Stomach (tissue), 9 donors: Measurements from ENCODE around the gene LHFPL6. TPM values are rescaled to one million over a fixed set of nuclear protein-coding genes. Genes with fewer than 3 reads are reported as not detected.

Source experiments
- DNase-seq, 2 donors: peaks; one replicate each; pipeline versions ENCODE4 v3.0.0 to v3.0.0-alpha.2; 2013 to 2019
- H3K27ac ChIP-seq, 5 donors: fragments of 200-600 bp in 4 of 5; sonication (generic) in 4 of 5; one replicate each; pipeline ENCODE4 v1.5.1; 2013 to 2019; ENCODE audit warnings: mild to moderate bottlenecking in 1 of 5, moderate library complexity in 1 of 5
- H3K27me3 ChIP-seq, 3 donors: fragments of 200-600 bp; sonication (generic); one replicate each; pipeline ENCODE4 v1.5.1; 2017 to 2019; ENCODE audit warnings: mixed run types in 1 of 3
- H3K36me3 ChIP-seq, 4 donors: fragments of 200-600 bp; sonication (generic); 1 replicate in 3 of 4; 2 replicates in 1 of 4; pipeline ENCODE4 v1.5.1; 2016 to 2019
- H3K4me1 ChIP-seq, 4 donors: fragments of 200-600 bp; sonication (generic); one replicate each; pipeline ENCODE4 v1.5.1; 2016 to 2019
- H3K4me3 ChIP-seq, 4 donors: fragments of 200-600 bp; sonication (generic) in 3 of 4; one replicate each; pipeline ENCODE4 v1.5.1; 2016 to 2019; ENCODE audit warnings: mild to moderate bottlenecking in 1 of 4
- H3K9me3 ChIP-seq, 4 donors: fragments of 200-600 bp; sonication (generic); one replicate each; pipeline ENCODE4 v1.5.1; 2016 to 2019
- EP300 ChIP-seq: sonication (generic); formaldehyde crosslinking; IDR thresholded peaks from one replicate; pipeline ENCODE4 v1.6.1; 2017; ENCODE audit warnings: antibody characterized with exemption
- POLR2A ChIP-seq, 4 donors: fragments of 450-650 bp; IDR thresholded peaks; one replicate each; pipeline ENCODE4 v1.6.1; 2016; ENCODE audit warnings: antibody characterized with exemption in 4 of 4, control low read depth in 2 of 4, mild to moderate bottlenecking in 1 of 4, moderate library complexity in 1 of 4
- POLR2AphosphoS5 ChIP-seq, 3 donors: sonication (generic); formaldehyde crosslinking; IDR thresholded peaks; one replicate each; pipeline ENCODE4 v1.6.1; 2016; ENCODE audit warnings: antibody characterized with exemption in 3 of 3
- WGBS, 5 donors: extraction: QIAGEN DNeasy Blood & Tissue Kit in 3 of 5; methylation state at CpG; one replicate each; pipeline versions ENCODE4 v1.1.5 to v1.1.7; 2013 to 2018; 5-methylcytosine and 5-hydroxymethylcytosine counted together
- intact Hi-C: fragments of 100-400 bp; cut with DNase I; formaldehyde crosslinking; loops from one replicate; pipeline ENCODE4 v1.15.1; 2023; ENCODE audit warnings: low total_unique reads
- polyA plus RNA-seq, 3 donors: library from polyadenylated mRNA; stranded (reverse); fragments of 200-250 nt; gene quantifications; one replicate each; pipeline ENCODE4 v1.2.3, GENCODE V29; 2013
- total RNA-seq, 5 donors: library from RNA; depleted of rRNA; stranded (reverse); fragments of >200 nt; gene quantifications; one replicate each; pipeline versions ENCODE4 v1.1.0 to v1.2.3, GENCODE V29; 2014 to 2016
- TF ChIP-seq, protein P1 (sequence below), 7 experiments: fragments of 450-650 bp in 4 of 7; fragments of 200-600 bp in 3 of 7; sonication (generic) in 3 of 7; IDR thresholded peaks; one replicate each; pipeline ENCODE4 v1.5.1; 2016 to 2019; ENCODE audit warnings: antibody characterized with exemption in 7 of 7, control low read depth in 2 of 7, mild to moderate bottlenecking in 1 of 7
- donor health status: healthy with polysubstance abuse.
- donor health status: Bipolar disorder and iron deficiency.
- donor health status: healthy.

The LHFPL6 gene
- total and polyA plus RNA-seq, 8 donors: 4.7 to 53.6 (median 10.9) TPM

DNA sequence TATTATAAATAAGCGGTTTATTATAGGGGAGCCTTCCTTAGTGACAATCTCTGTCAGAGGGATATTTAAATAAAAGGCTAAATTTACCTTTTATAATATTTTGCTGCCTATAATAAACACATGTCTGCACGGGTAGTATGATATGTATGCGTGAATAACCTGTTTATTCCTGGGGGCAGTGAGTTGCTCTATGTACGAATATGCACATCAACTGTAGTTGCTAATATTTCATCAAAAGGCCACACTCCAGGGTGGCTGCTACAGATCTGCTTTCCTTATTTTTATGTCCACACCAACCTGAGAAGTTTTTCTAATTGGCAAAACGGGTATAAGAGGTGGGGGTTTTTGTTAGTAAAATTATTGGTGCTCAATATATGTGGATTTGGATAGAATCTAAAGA, 192.0 kb downstream of the LHFPL6 start:
- TF ChIP-seq POLR2A (IDR thresholded peaks at IDR 0.05): no peak
- TF ChIP-seq, protein P1, sequence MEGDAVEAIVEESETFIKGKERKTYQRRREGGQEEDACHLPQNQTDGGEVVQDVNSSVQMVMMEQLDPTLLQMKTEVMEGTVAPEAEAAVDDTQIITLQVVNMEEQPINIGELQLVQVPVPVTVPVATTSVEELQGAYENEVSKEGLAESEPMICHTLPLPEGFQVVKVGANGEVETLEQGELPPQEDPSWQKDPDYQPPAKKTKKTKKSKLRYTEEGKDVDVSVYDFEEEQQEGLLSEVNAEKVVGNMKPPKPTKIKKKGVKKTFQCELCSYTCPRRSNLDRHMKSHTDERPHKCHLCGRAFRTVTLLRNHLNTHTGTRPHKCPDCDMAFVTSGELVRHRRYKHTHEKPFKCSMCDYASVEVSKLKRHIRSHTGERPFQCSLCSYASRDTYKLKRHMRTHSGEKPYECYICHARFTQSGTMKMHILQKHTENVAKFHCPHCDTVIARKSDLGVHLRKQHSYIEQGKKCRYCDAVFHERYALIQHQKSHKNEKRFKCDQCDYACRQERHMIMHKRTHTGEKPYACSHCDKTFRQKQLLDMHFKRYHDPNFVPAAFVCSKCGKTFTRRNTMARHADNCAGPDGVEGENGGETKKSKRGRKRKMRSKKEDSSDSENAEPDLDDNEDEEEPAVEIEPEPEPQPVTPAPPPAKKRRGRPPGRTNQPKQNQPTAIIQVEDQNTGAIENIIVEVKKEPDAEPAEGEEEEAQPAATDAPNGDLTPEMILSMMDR (IDR thresholded peaks at IDR 0.05): no peak
- no peak for TF ChIP-seq POLR2AphosphoS5 (IDR thresholded peaks at IDR 0.05)
- no peak for TF ChIP-seq EP300
- intact Hi-C loops: no loop called here
- 76 to 83% (median 77%) methylated on average over 5 of the region's 5 CpGs for WGBS, 5 donors
- no peak overlapping the region for H3K4me3 ChIP-seq
- H3K9me3 ChIP-seq: no peaks in the 10 kb centered on the region
- no peak for DNase-seq
- H3K36me3 ChIP-seq: no peaks in the 10 kb centered on the region
- peaks cover 0 to 22% (median 10%) of the 10 kb centered on the region in 4 donors for H3K4me1 ChIP-seq
- no peaks in the 10 kb centered on the region for H3K27me3 ChIP-seq
- H3K27ac ChIP-seq: no peak overlapping the region

DNA sequence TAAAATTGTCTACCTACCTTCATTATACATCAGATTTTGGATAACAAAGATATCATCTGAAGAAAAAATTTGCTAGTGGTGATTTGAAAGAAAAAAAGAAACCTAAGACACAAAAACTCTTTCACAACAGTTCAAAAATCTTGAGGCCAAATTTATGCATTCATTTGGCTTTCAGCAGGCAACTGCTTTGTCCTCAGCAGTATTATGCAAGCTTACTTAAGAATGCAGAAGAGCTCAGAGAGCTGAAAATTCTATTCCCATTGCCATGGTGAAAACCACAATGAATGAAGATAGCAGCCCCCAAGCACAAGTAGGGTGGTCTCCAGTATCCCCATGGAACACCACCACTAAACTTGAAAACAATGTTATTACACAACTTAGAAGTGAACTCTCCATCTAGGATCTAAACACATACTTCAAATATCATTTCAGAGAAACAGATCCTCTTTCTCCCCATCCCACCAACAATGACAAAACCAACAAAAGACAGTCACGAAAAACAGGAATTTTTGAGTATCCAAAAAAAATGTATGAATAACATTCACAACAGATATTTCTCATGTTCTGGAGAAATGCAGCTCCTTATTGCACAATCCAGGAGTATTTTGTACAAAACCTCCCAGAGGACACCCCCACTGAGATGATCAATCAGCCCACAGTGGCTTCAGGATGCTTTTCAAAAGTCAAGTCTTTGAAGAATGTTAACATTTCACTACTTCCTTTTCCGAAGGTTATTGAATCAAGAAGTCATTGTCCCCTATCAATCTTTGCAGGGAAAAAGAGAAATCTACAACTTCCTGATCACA, 192.7 kb downstream of the LHFPL6 start:
- H3K4me3 ChIP-seq: no peak overlapping the region
- no peaks in the 10 kb centered on the region for H3K9me3 ChIP-seq
- peak in 1 of 2 donors; percentile 23 for DNase-seq
- TF ChIP-seq POLR2A (IDR thresholded peaks at IDR 0.05): no peak
- TF ChIP-seq, protein P1 (IDR thresholded peaks at IDR 0.05): no peak
- no peak for TF ChIP-seq EP300
- no peak for TF ChIP-seq POLR2AphosphoS5 (IDR thresholded peaks at IDR 0.05)
- no peaks in the 10 kb centered on the region for H3K27me3 ChIP-seq
- peaks cover 0 to 15% (median 6%) of the 10 kb centered on the region in 4 donors for H3K4me1 ChIP-seq
- peak overlapping the region in 1 of 5 donors; percentile 63 for H3K27ac ChIP-seq
- 64 to 71% (median 64%) methylated on average over 2 of the region's 2 CpGs for WGBS, 5 donors
- H3K36me3 ChIP-seq: no peaks in the 10 kb centered on the region
- intact Hi-C loops: no loop called here

DNA sequence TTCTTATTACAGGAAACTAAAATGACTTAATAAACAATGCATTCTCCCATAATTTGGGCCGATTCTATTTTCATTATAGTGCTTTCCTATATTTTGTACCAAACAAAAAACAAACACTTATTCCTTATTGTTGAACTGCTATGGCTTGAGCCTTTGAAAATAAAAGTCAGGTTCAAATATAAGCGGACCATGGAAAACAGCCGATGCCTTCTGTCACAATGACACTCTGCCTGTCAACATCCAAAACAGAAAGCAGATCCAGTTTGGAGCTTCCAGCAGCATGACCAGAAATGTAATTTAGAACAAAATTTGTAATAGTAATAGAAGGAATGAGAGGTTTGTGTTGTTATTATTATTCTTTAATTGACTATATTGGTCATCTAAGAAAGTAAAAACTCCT, 194.5 kb downstream of the LHFPL6 start:
- no peak for DNase-seq
- intact Hi-C loops: no loop called here
- TF ChIP-seq, protein P1 (IDR thresholded peaks at IDR 0.05): no peak
- TF ChIP-seq POLR2A (IDR thresholded peaks at IDR 0.05) (no peak), EP300 (no peak), POLR2AphosphoS5 (IDR thresholded peaks at IDR 0.05) (no peak)
- H3K36me3 ChIP-seq: no peaks in the 10 kb centered on the region
- no peak overlapping the region for H3K27ac ChIP-seq
- WGBS, 5 donors: 80 to 93% (median 87%) methylated on average over 3 of the region's 3 CpGs
- no peak overlapping the region for H3K4me3 ChIP-seq
- H3K27me3 ChIP-seq: no peaks in the 10 kb centered on the region
- H3K9me3 ChIP-seq: no peaks in the 10 kb centered on the region
- peaks cover 0 to 12% (median 3%) of the 10 kb centered on the region in 4 donors for H3K4me1 ChIP-seq

DNA sequence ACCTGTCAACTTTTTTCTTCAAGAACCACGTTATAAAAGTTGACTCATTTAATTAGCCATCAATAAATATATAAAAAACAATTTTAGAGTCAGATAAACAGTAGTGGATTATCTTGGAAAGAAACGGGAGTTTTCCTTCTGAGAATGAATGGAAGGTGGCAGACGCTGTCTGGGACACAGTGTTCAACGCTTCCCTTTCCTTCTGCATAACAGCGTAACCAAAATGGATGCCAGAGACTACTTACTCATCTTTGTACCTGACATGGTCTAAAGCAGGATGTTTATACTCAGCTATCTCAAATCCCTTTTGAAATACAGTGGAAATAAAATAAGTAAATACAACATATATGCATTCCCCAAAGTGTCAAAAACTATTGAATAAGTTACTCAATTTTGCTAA, 195.2 kb downstream of the LHFPL6 start:
- Histone ChIP-seq H3K4me1 (peaks cover 0 to 12% (median 3%) of the 10 kb centered on the region in 4 donors), H3K27ac (no peak overlapping the region), H3K4me3 (no peak overlapping the region), H3K27me3 (no peaks in the 10 kb centered on the region), H3K36me3 (no peaks in the 10 kb centered on the region), H3K9me3 (no peaks in the 10 kb centered on the region)
- no peak for DNase-seq
- TF ChIP-seq POLR2AphosphoS5 (IDR thresholded peaks at IDR 0.05) (no peak), EP300 (no peak), POLR2A (IDR thresholded peaks at IDR 0.05) (no peak)
- TF ChIP-seq, protein P1 (IDR thresholded peaks at IDR 0.05): no peak
- WGBS, 5 donors: 65 to 78% (median 74%) methylated on average over 5 of the region's 5 CpGs
- intact Hi-C loops: no loop called here
